GM12878 (cell line): ENCODE measurements around the gene PLAC8L1.

Experiments
- BCLAF1 ChIP-seq: fragments of 450-650 bp; IDR thresholded peaks from 2 replicates; pipeline ENCODE4 v1.6.1; 2017; ENCODE audit warnings: antibody characterized with exemption, mild to moderate bottlenecking, moderate library complexity
- CEBPZ ChIP-seq: fragments of 150-350 bp; IDR thresholded peaks from 2 replicates; pipeline ENCODE4 v1.6.1; 2016; ENCODE audit warnings: low read depth, low read length
- CTCF ChIP-seq, 3 experiments: IDR thresholded peaks in 2 of 3; conservative IDR thresholded peaks in 1 of 3; 2 replicates each; pipeline ENCODE4 v1.5.1; 2011; ENCODE audit warnings: low read depth in 3 of 3, low read length in 3 of 3, mild to moderate bottlenecking in 3 of 3, control low read depth in 2 of 3, moderate library complexity in 2 of 3, inconsistent platforms in 1 of 3, mixed read lengths in 1 of 3; ENCODE audit not compliant: control insufficient read depth in 2 of 3, insufficient read depth in 1 of 3; ENCODE audit errors: extremely low read depth in 1 of 3
- JUND ChIP-seq: IDR thresholded peaks from 2 replicates; pipeline ENCODE4 v1.6.1; 2012; ENCODE audit warnings: low read depth, mild to moderate bottlenecking, low read length, improper control_type of control experiment, moderate library complexity
- SREBF1 ChIP-seq: IDR thresholded peaks from 2 replicates; pipeline ENCODE4 v1.6.1; 2012; ENCODE audit warnings: mild to moderate bottlenecking, low read length

- TF ChIP-seq SREBF1 (no peak), BCLAF1 (no peak), JUND (no peak), CTCF (IDR thresholded peaks at IDR 0.05 in 2 of 3, conservative IDR thresholded peaks at IDR 0.05 in 1 of 3; ENCODE audit: control insufficient read depth in 2 of 3, extremely low read depth in 1 of 3, insufficient read depth in 1 of 3, low read depth in 3 of 3, low read length in 3 of 3) (no peak), CEBPZ (no peak)
Measured at GRCh38 chr5:146109379-146109778, 4.0 kb upstream of the PLAC8L1 start.
